ENCODE measurements around the gene TOR4A. TPM values are rescaled to one million over a fixed set of nuclear protein-coding genes. Genes with fewer than 3 reads are reported as not detected.
"Not testable (repeated sequence)": the region's sequence is repeated elsewhere in the genome, so short reads cannot be mapped to it uniquely, and the experiment has no call there.

The TOR4A gene
- total RNA-seq, 2 experiments from 2014 or later, result 3.6 to 3.9 TPM

GRCh38 chr9:137235424-137236237 lies 41.9 kb upstream of the TOR4A start:
- Mint-ChIP-seq H3K27ac (no peak overlapping the region), H3K9me3 (no peaks in the 10 kb centered on the region), H3K36me3 (peaks cover 4% of the 10 kb centered on the region), H3K4me1 (peaks cover 9% of the 10 kb centered on the region), H3K4me3 (no peak overlapping the region), H3K27me3 (peaks cover 5% of the 10 kb centered on the region)
- DNase-seq, result no peak

GRCh38 chr9:137236238-137236935 lies 41.1 kb upstream of the TOR4A start:
- Mint-ChIP-seq H3K27ac (no peak overlapping the region), H3K4me3 (no peak overlapping the region), H3K9me3 (no peaks in the 10 kb centered on the region)

GRCh38 chr9:137236936-137237421 lies 40.5 kb upstream of the TOR4A start:
- Mint-ChIP-seq H3K4me3 (no peak overlapping the region), H3K27me3 (peaks cover 5% of the 10 kb centered on the region), H3K4me1 (peaks cover 9% of the 10 kb centered on the region), H3K27ac (no peak overlapping the region), H3K36me3 (peaks cover 9% of the 10 kb centered on the region), H3K9me3 (no peaks in the 10 kb centered on the region)
- DNase-seq, result peak; percentile 6

More at GRCh38 chr9:137236238-137236935, 41.1 kb upstream of the TOR4A start:
- peaks cover 5% of the 10 kb centered on the region for H3K27me3 Mint-ChIP-seq
- H3K36me3 Mint-ChIP-seq, result peaks cover 6% of the 10 kb centered on the region
- H3K4me1 Mint-ChIP-seq, result peaks cover 9% of the 10 kb centered on the region
- peak; percentile 90 for DNase-seq

GRCh38 chr9:137237759-137238726 lies 39.5 kb upstream of the TOR4A start:
- no peak overlapping the region for H3K4me3 Mint-ChIP-seq
- DNase-seq, result peak; percentile 3
- H3K9me3 Mint-ChIP-seq, result no peaks in the 10 kb centered on the region
- peaks cover 19% of the 10 kb centered on the region for H3K36me3 Mint-ChIP-seq
- peaks cover 17% of the 10 kb centered on the region for H3K4me1 Mint-ChIP-seq
- no peak overlapping the region for H3K27ac Mint-ChIP-seq
- H3K27me3 Mint-ChIP-seq, result peaks cover 5% of the 10 kb centered on the region

- Mint-ChIP-seq H3K36me3 (peaks cover 26% of the 10 kb centered on the region), H3K4me1 (peaks cover 23% of the 10 kb centered on the region), H3K4me3 (peak overlapping the region; percentile 80), H3K27ac (peak overlapping the region; percentile 56)
- not testable (repeated sequence) for H3K27me3 Mint-ChIP-seq, H3K9me3 Mint-ChIP-seq, DNase-seq
These were observed 37.9 kb upstream of the TOR4A start for GRCh38 chr9:137239541-137240200.

- Mint-ChIP-seq H3K27ac (peak overlapping the region; percentile 56), H3K4me1 (peaks cover 23% of the 10 kb centered on the region), H3K9me3 (no peaks in the 10 kb centered on the region), H3K36me3 (peaks cover 26% of the 10 kb centered on the region), H3K27me3 (peaks cover under 1% of the 10 kb centered on the region), H3K4me3 (peak overlapping the region; percentile 80)
- DNase-seq, result peak; percentile 83
These were observed 37.1 kb upstream of the TOR4A start for GRCh38 chr9:137240318-137240840.

GRCh38 chr9:137240841-137241489 lies 36.6 kb upstream of the TOR4A start, which contains the start of gene TUBB4B:
TSS of gene TUBB4B (plus strand) at chr9:137241287. CDS start at chr9:137241361, 74 bp downstream.
- Mint-ChIP-seq H3K36me3 (peaks cover 26% of the 10 kb centered on the region), H3K4me1 (peaks cover 23% of the 10 kb centered on the region), H3K9me3 (no peaks in the 10 kb centered on the region), H3K27ac (peak within 1 kb of the TSS; percentile 88), H3K27me3 (no peaks in the 10 kb centered on the region), H3K4me3 (peak within 1 kb of the TSS; percentile 88)
- DNase-seq, result peak; percentile 99

GRCh38 chr9:137241490-137242268 lies 35.8 kb upstream of the TOR4A start:
- H3K27ac Mint-ChIP-seq, result peak overlapping the region; percentile 67
- DNase-seq, result peak; percentile 72
- H3K27me3 Mint-ChIP-seq, result no peaks in the 10 kb centered on the region
- peak overlapping the region; percentile 82 for H3K4me3 Mint-ChIP-seq
- peaks cover 23% of the 10 kb centered on the region for H3K4me1 Mint-ChIP-seq
- peaks cover 26% of the 10 kb centered on the region for H3K36me3 Mint-ChIP-seq
- H3K9me3 Mint-ChIP-seq, result no peaks in the 10 kb centered on the region

GRCh38 chr9:137242269-137243203 lies 35.0 kb upstream of the TOR4A start:
- H3K9me3 Mint-ChIP-seq, result no peaks in the 10 kb centered on the region
- peaks cover 26% of the 10 kb centered on the region for H3K36me3 Mint-ChIP-seq
- peak overlapping the region; percentile 82 for H3K4me3 Mint-ChIP-seq
- H3K4me1 Mint-ChIP-seq, result peaks cover 23% of the 10 kb centered on the region
- DNase-seq, result no peak
- no peaks in the 10 kb centered on the region for H3K27me3 Mint-ChIP-seq
- H3K27ac Mint-ChIP-seq, result peak overlapping the region; percentile 69

GRCh38 chr9:137243266-137243625 lies 34.3 kb upstream of the TOR4A start:
- not testable (repeated sequence) for H3K27me3 Mint-ChIP-seq, H3K9me3 Mint-ChIP-seq, DNase-seq, H3K27ac Mint-ChIP-seq
- H3K4me3 Mint-ChIP-seq, result peak overlapping the region; percentile 82
- H3K4me1 Mint-ChIP-seq, result peaks cover 21% of the 10 kb centered on the region
- peaks cover 26% of the 10 kb centered on the region for H3K36me3 Mint-ChIP-seq

- Mint-ChIP-seq H3K27me3 (no peaks in the 10 kb centered on the region), H3K9me3 (no peaks in the 10 kb centered on the region), H3K4me1 (peaks cover 18% of the 10 kb centered on the region), H3K36me3 (peaks cover 24% of the 10 kb centered on the region), H3K4me3 (peak overlapping the region; percentile 25), H3K27ac (no peak overlapping the region)
- DNase-seq, result no peak
These were observed 33.7 kb upstream of the TOR4A start for GRCh38 chr9:137243626-137244485.

Measured in activated naive CD8-positive, alpha-beta T cell treated with anti-CD3 and anti-CD28 coated beads for 36 hours (primary cell).